Lower lobe of right lung (tissue), 2 donors: ENCODE measurements around the gene FADS6. TPM values are rescaled to one million over a fixed set of nuclear protein-coding genes. Genes with fewer than 3 reads are reported as not detected.
A peak's percentile ranks its signal among the peaks of the same experiment; 100 is the strongest.

Experiments
- ATAC-seq, 2 donors: fragments of 200-7000 bp; cut with Tn5 transposase; one replicate each; pipeline ENCODE4 v1.9.1; 2020 to 2022; ENCODE audit warnings: mild to moderate bottlenecking in 2 of 2, moderate library complexity in 2 of 2
- DNase-seq: peaks from one replicate; pipeline ENCODE4 v3.0.0-alpha.2; 2020
- H3K27ac ChIP-seq: fragments of 200-600 bp; one replicate; pipeline ENCODE4 v1.8.0; 2022
- H3K27me3 ChIP-seq: fragments of 200-600 bp; one replicate; pipeline ENCODE4 v1.8.0; 2022; ENCODE audit warnings: low read depth
- H3K36me3 ChIP-seq: fragments of 200-600 bp; one replicate; pipeline ENCODE4 v1.8.0; 2022; ENCODE audit warnings: mild to moderate bottlenecking
- H3K4me1 ChIP-seq: fragments of 200-600 bp; one replicate; pipeline ENCODE4 v1.8.0; 2022
- H3K4me3 ChIP-seq: fragments of 200-600 bp; one replicate; pipeline ENCODE4 v1.8.0; 2022; ENCODE audit warnings: mild to moderate bottlenecking
- H3K9me3 ChIP-seq: fragments of 200-600 bp; one replicate; pipeline ENCODE4 v1.8.0; 2022
- CTCF ChIP-seq: fragments of 200-600 bp; IDR thresholded peaks from one replicate; pipeline ENCODE4 v1.8.0; 2022; ENCODE audit warnings: antibody characterized with exemption, mild to moderate bottlenecking
- intact Hi-C: fragments of 100-400 bp; cut with DNase I; formaldehyde crosslinking; loops from one replicate; pipeline ENCODE4 v1.11.0; 2022
- total RNA-seq: library from RNA; stranded (reverse); fragmentation: NEBNext Ultra II Directional; extraction: Animal tissue kit (Norgen Biotek cat#: 25700); gene quantifications from one replicate; pipeline ENCODE4 v1.2.1, GENCODE V29; 2021
- donor health status: DM: no; HTN: yes; CAD: no; lungs with severe emphysema.

FADS6 gene
- total RNA-seq, 1 donor from 2014 or later: not detected

GRCh38 chr17:74864297-74864865, 29.1 kb downstream of the FADS6 start:
- no peak for TF ChIP-seq CTCF

GRCh38 chr17:74863420-74864296, 29.8 kb downstream of the FADS6 start:
- Histone ChIP-seq H3K4me3 (no peak overlapping the region), H3K27ac (no peak overlapping the region), H3K4me1 (peaks cover 22% of the 10 kb centered on the region), H3K27me3 (peaks cover 26% of the 10 kb centered on the region), H3K9me3 (no peaks in the 10 kb centered on the region), H3K36me3 (no peaks in the 10 kb centered on the region)
- no peak for TF ChIP-seq CTCF
- ATAC-seq (no peak), DNase-seq (no peak)
- intact Hi-C loops: no loop called here

More at GRCh38 chr17:74864297-74864865, 29.1 kb downstream of the FADS6 start:
- Histone ChIP-seq H3K27ac (no peak overlapping the region), H3K27me3 (peaks cover 19% of the 10 kb centered on the region), H3K4me3 (no peak overlapping the region), H3K9me3 (no peaks in the 10 kb centered on the region), H3K36me3 (no peaks in the 10 kb centered on the region), H3K4me1 (peaks cover 22% of the 10 kb centered on the region)
- DNase-seq (no peak), ATAC-seq (no peak)
- intact Hi-C loops: no loop called here

GRCh38 chr17:74862919-74863318, 30.5 kb downstream of the FADS6 start:
- Histone ChIP-seq H3K27me3 (peaks cover 30% of the 10 kb centered on the region), H3K27ac (no peak overlapping the region), H3K36me3 (no peaks in the 10 kb centered on the region), H3K4me1 (peaks cover 22% of the 10 kb centered on the region), H3K9me3 (no peaks in the 10 kb centered on the region), H3K4me3 (no peak overlapping the region)
- DNase-seq (no peak), ATAC-seq (no peak)
- intact Hi-C loops: no loop called here
- TF ChIP-seq CTCF: no peak

GRCh38 chr17:74862108-74862901, 31.1 kb downstream of the FADS6 start:
- ATAC-seq: peak; percentile 67 to 70
- no peak overlapping the region for H3K4me3 ChIP-seq
- peaks cover 22% of the 10 kb centered on the region for H3K4me1 ChIP-seq
- DNase-seq: peak; percentile 82
- peak; percentile 68 for TF ChIP-seq CTCF
- H3K27ac ChIP-seq: no peak overlapping the region
- H3K36me3 ChIP-seq: no peaks in the 10 kb centered on the region
- H3K27me3 ChIP-seq: peaks cover 36% of the 10 kb centered on the region
- intact Hi-C loops: no loop called here
- no peaks in the 10 kb centered on the region for H3K9me3 ChIP-seq

GRCh38 chr17:74861662-74862107, 31.7 kb downstream of the FADS6 start:
- Histone ChIP-seq H3K27ac (no peak overlapping the region), H3K27me3 (peaks cover 42% of the 10 kb centered on the region), H3K4me3 (no peak overlapping the region), H3K9me3 (no peaks in the 10 kb centered on the region), H3K36me3 (no peaks in the 10 kb centered on the region), H3K4me1 (peaks cover 22% of the 10 kb centered on the region)
- no peak for TF ChIP-seq CTCF
- no peak for DNase-seq
- no peak for ATAC-seq
- intact Hi-C loops: no loop called here
